Prostate gland (tissue), 2 donors: ENCODE results near the gene C2orf49.

Experiments
- POLR2A ChIP-seq: fragments of 450-650 bp; IDR thresholded peaks from one replicate; pipeline ENCODE4 v1.6.1; 2016; ENCODE audit warnings: antibody characterized with exemption, mild to moderate bottlenecking
- TF ChIP-seq, protein P1 (sequence below), 4 experiments: fragments of 200-600 bp in 2 of 4; fragments of 450-650 bp in 2 of 4; sonication (generic) in 2 of 4; IDR thresholded peaks; 1 replicate in 3 of 4; 2 replicates in 1 of 4; pipeline ENCODE4 v1.5.1; 2016 to 2019; ENCODE audit warnings: antibody characterized with exemption in 4 of 4, mild to moderate bottlenecking in 2 of 4, moderate library complexity in 2 of 4

DNA sequence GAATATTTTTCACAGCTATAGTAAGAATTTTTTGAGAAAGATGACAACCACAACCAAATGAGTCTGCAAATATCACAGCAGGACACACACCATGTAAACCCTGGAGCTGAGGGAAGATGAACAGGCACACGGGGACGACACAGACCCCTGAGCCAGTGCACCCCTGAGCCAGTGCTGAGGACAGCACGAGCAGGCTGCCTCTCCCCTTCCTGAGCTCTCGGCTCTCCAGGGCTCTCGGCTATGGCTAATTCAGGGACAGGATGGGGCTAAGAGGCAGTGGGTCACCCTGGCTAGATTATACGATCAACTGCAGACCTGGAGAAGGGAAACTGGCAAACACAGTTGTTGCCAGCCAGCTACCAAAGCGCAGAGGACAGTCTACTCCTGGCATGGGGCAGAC lies 49.2 kb upstream of the C2orf49 start:
- TF ChIP-seq, protein P1, sequence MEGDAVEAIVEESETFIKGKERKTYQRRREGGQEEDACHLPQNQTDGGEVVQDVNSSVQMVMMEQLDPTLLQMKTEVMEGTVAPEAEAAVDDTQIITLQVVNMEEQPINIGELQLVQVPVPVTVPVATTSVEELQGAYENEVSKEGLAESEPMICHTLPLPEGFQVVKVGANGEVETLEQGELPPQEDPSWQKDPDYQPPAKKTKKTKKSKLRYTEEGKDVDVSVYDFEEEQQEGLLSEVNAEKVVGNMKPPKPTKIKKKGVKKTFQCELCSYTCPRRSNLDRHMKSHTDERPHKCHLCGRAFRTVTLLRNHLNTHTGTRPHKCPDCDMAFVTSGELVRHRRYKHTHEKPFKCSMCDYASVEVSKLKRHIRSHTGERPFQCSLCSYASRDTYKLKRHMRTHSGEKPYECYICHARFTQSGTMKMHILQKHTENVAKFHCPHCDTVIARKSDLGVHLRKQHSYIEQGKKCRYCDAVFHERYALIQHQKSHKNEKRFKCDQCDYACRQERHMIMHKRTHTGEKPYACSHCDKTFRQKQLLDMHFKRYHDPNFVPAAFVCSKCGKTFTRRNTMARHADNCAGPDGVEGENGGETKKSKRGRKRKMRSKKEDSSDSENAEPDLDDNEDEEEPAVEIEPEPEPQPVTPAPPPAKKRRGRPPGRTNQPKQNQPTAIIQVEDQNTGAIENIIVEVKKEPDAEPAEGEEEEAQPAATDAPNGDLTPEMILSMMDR (IDR thresholded peaks at IDR 0.05): no peak
- TF ChIP-seq POLR2A: no peak
